Measurements from ENCODE around the gene TMEM100.

- no peak for TF ChIP-seq CTCF (IDR thresholded peaks at IDR 0.05)
- TF ChIP-seq EP300 (IDR thresholded peaks at IDR 0.05) = no peak
- no peak for TF ChIP-seq POLR2A (IDR thresholded peaks at IDR 0.05)
These were observed 20.5 kb upstream of the TMEM100 start for GRCh38 chr17:55743103-55743679.

Measured in stomach (tissue), 4 donors.